EH (cell line): ENCODE measurements around the gene FHDC1.

Source experiments
- DNase-seq: peaks from one replicate; pipeline ENCODE4 v3.0.0-alpha.2; 2015; ENCODE audit warnings: low read depth

Gene FHDC1

DNA sequence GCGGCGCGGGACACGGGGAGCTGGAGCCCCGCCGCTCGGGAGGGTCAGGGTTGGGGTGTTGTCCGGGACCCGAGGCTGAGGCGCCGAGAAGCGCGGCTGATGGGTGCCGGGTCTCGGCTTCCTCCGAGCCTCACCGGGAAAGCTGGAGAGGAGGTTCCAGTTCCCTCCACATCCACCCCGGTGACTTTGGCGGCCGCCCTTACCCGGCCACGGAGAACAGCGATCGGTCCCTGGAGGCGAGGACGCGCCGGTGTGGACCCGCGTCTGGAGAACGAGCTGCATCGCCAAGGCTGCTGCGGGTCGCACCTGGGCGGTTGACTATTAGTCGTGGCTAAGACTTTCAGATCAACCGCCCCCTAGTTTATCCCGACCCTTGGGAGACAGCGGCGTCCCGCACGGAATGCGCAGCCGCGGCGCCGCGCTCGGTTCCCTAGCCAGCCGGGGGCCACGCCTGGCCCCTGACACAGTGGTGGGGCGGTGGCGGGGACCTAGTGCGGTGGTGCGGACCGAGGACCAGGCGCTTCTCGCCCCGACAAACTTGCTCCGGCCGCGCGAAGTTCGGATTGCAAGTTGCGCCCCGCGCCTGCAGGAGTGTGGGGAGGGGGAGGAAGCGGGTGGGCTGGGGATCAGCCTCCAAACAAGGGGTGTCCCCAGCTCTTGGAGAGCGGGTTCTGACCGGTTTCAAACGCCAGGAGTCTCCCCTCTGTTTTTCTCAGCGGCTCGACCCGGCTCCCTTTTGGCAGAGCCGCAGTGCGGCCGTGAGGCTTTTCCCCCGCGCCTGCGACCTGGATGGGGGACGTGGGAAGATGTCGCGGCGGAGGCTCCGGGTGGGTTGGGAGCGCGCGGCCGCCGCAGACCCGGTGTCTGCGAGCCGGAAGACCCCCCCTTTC lies 568 bp downstream of the FHDC1 start:
- peak; percentile 41 for DNase-seq

DNA sequence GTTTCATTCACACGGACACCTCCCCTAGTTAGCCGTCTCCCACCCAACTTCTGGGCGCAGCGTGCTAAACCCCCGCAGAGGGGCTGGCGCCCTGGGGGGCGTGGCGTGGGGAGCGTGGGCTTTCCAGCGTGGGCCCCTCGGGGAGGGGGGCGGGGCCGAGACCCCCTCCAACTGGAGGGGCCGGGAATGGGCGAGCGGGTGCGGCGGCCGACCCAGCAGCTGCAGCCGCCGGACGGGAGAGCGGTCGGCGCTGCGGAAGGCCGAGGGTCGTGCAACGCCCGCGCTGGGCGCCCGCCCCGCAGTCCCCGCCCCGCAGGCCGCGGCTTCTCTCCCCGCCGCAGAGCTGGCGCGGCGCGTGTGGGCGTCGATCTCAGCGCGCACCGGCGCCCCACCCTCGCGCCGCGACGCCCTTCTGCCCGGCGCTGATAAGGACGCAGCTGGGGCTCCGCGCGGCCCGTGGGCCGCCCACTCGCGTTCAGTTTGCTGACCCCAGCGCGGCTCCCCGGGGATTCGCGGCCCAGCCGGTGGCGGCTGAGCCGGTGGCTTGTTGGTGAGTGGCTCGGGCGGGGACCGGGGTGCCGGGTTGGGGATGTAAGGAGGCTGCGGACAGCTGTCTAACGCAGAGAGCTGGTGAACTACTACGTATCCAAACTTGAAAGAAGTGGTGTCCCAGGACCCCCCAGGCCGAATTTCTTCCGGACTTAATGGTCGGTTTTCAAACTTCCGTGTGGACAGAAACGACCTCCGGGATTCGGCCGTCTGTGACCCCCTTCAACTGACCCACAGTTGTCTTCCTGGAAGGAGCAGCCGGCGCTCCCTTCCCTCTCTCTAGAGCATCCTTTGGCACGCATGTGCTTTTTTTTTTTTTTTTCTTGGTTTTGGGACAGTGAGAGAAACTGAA lies 1.5 kb downstream of the FHDC1 start:
- DNase-seq, result peak; percentile 55

DNA sequence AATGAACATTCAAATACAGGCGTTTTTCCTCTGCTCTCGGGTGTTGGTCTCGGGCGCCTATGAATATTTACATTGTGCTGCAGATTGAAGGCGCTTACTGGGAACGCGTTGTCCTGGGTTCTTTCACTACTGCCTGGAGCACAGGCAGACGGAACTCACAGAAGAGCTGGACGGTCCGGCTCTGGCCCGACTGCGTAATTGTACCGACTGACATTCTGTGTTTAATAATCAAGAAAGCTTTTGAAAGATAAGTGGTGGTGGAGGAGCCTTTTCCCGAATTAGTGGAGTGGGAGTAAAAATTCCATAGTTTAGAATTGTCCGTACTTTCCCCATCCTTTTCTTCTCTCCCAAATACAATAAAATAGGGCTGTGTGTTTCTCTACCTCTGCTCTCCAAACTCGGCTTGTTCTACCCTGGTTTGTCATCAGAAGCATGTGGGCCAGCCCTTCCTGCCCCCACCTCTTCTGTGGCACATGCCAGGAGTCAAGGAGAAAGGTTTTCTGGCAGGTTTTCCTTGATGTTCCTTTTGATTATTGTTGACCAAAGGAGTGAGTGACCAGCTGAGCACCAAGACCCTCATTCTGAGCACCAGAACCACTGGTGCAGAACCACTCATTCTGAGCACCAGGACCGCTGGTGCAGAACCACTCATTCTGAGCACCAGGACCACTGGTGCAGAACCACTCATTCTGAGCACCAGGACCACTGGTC lies 2.3 kb downstream of the FHDC1 start:
- DNase-seq, result no peak

GRCh38 chr4:152939621-152940020 lies 3.5 kb downstream of the FHDC1 start:
- DNase-seq, result no peak

- DNase-seq, result no peak
Observed at GRCh38 chr4:152940461-152940860, 4.3 kb downstream of the FHDC1 start.

- DNase-seq, result no peak
Observed at GRCh38 chr4:152941411-152941810, 5.3 kb downstream of the FHDC1 start.

DNA sequence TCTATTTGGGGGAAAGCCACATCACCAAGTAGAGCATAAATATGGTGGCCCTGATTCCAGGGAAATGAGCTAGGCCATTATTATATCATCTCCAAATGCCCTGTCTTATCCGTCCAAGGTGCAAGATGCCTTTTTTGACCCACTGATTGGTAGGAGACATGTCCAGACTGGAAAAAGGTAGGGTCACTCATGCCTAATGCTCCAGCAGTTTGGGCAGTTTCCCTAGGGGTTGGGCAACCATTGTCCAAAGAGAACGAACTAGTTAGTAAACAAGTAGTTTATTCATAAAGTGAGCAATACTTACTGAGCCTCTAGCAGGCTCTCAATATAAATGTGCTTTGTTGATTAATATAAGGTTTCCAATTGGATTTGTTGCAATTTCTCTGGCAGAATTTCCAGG lies 6.2 kb downstream of the FHDC1 start:
- DNase-seq, result no peak

DNA sequence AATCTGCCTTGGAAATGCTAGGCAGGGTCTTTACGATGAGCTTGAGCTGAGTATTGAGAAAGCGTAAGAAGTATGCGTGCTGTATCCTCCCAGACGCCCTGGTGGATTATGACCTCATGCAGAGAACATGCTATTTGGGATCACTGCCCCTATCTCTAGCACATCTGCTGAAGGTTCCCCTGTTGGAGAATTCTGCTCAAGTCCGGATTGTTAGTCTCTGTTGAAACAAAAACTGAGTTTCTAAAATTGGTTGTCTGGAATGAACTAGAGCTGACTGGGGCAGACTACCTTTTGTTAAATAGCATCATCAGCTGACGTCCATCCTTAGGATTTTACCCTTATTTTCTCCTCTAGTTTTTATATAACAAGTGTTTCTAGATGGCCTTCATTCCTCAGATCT lies 7.5 kb downstream of the FHDC1 start:
- DNase-seq, result peak; percentile 86

DNA sequence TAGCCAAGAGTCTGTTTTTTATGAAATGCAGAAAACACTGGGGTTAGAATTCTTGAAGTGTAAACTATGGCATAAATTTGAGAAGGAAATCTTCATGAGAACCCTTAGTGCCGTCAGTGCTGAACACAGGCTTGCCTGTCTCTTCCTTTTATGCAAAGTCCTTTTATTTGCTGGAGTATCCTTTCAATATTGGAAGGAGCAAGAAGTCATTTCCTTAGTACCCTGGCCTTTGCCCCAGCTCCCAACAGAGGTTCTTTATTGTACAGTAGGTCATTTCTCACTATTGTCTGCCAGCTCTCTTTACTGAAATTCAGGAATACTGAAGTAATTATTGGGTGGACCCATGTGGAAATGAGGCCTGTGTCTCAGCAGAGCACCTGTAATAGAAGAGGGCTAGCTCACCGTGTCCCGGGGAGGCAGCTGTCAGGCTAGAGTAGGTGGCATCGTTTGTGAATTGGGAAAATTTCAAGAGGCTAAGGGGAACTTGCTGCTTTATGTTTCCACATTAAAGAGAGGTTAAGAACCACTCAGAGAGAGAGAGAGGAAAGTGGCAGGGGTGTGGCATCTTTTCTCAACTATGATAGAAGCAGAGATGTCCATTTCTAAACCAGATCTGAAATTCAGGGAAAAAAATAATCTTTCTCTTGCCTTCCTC lies 8.7 kb downstream of the FHDC1 start:
- DNase-seq, result no peak

- no peak for DNase-seq
Observed at GRCh38 chr4:152945639-152946038, 9.5 kb downstream of the FHDC1 start.

GRCh38 chr4:152946446-152946845 lies 10.3 kb downstream of the FHDC1 start:
- no peak for DNase-seq

DNA sequence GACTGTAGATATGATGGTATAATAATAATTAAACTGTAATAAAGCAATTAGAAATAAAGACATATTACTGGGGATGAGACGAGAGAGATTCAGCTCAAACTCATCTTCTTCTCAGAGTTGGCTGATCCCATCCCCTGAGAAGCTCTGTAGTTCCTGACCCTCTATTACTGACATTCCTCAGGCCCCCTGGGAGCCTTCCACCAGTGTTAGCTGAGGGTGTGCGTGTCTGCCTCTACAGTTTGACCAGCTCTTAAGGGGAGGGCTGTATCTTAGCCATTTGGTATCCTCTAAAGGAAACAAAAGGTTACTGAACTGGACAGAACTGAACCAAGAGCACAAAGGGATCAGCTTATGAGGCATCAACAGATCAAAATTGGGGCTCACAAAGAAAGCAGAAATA lies 11.2 kb downstream of the FHDC1 start:
- DNase-seq, result no peak

GRCh38 chr4:152949930-152950329 lies 13.8 kb downstream of the FHDC1 start:
- no peak for DNase-seq

- no peak for DNase-seq
Observed at GRCh38 chr4:152950402-152951274, 14.5 kb downstream of the FHDC1 start.

DNA sequence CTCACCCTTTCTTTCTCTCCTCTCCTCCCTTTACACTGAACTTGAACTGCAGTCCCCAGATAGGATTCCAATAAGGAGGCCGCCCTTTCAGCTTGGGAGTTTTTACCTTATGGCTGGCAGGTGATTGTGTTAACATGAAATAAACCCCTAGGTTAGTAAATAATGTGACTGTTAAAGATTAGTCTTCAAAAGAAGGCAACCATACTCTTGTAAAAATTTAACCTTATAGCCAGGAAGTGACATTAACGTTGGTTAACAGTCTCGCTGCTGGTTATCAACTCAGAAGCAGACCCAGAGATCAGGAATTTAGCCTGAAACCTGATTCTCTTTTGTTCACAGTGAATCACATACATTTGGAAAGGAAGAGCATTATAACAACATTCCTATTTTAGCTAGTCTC lies 15.2 kb downstream of the FHDC1 start:
- peak; percentile 16 for DNase-seq

- no peak for DNase-seq
Observed at GRCh38 chr4:152953514-152953913, 17.4 kb downstream of the FHDC1 start.

- no peak for DNase-seq
Observed at GRCh38 chr4:152954741-152955140, 18.6 kb downstream of the FHDC1 start.

- no peak for DNase-seq
Observed at GRCh38 chr4:152956147-152956546, 20.0 kb downstream of the FHDC1 start.

DNA sequence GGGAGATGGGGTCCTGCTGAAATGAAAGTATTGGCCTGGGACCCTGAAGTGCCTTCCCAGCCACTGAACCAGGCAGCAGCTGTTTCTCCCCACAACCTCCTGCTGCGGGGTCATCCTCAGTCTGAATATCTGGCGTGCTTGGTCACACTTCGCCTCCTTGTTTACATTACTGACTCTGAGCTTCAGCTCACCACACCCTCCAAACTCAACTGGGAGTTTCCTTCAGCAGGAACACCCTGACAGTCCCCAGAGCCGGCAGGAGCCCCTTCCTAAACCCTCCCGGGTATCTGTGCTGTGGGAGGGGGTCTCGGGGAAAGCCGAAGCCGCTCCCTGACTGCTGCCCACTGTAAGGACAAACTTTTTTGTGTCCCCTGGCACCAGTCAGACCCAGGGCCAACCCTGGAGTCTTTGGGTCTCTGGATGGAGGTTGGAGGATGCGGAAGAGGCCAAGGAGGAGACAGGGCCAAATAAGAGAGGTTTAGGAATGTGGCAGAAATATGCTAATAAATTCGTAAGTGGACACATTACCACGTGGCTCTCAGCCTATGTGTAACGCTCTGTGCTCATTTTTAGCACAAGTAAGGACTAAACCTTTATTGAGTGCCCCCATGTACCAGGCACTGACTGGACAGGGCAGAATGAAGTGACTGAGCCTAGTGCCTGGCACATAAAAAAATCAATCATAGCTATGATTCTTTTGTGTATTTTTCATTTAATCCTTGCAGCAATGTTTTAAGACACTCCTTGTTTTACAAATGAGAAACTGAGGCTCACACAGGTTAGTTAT lies 20.7 kb downstream of the FHDC1 start:
- peak; percentile 82 for DNase-seq
